Cardiac fibroblast (primary cell): ENCODE results near the gene ZNF653.
"Not testable (repeated sequence)": the region's sequence is repeated elsewhere in the genome, so short reads cannot be mapped to it uniquely, and the experiment has no call there.

Source experiments
- DNase-seq, 2 donors: peaks; one replicate each; pipeline versions ENCODE4 v3.0.0 to v3.0.0-alpha.2; 2010; ENCODE audit warnings: low read depth in 2 of 2
- H3K4me3 ChIP-seq, 2 donors: replicated peaks in 1 of 2; 1 replicate in 1 of 2; 2 replicates in 1 of 2; pipeline ENCODE4 v1.5.1; 2011; ENCODE audit warnings: low read depth in 2 of 2, low read length in 2 of 2, mild to moderate bottlenecking in 2 of 2, moderate library complexity in 1 of 2
- TF ChIP-seq, protein P1 (sequence below): IDR thresholded peaks from one replicate; pipeline ENCODE4 v1.5.1; 2011; ENCODE audit warnings: low read depth, mild to moderate bottlenecking, low read length, inconsistent platforms

Gene ZNF653

DNA sequence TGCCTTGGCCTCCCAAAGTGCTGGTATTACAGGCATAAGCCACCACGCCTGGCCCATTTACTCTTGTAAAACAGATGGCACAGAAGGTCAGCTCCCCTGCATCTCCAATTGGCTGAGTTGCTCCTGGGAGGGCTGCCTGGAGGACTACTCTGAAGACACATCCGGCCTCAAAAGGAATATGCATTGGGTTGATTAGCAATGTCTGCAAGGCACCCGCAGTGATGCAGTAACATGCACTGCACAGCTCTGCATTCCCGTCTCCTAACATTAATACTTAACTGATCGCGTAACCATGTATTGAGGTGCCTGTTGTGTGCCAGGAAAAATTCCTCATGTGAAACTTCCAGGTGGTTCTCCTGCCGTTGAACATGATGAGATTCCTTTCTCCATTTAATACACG, 29.8 kb downstream of the ZNF653 start:
- no peak overlapping the region for H3K4me3 ChIP-seq
- DNase-seq, result no peak
- TF ChIP-seq, protein P1, sequence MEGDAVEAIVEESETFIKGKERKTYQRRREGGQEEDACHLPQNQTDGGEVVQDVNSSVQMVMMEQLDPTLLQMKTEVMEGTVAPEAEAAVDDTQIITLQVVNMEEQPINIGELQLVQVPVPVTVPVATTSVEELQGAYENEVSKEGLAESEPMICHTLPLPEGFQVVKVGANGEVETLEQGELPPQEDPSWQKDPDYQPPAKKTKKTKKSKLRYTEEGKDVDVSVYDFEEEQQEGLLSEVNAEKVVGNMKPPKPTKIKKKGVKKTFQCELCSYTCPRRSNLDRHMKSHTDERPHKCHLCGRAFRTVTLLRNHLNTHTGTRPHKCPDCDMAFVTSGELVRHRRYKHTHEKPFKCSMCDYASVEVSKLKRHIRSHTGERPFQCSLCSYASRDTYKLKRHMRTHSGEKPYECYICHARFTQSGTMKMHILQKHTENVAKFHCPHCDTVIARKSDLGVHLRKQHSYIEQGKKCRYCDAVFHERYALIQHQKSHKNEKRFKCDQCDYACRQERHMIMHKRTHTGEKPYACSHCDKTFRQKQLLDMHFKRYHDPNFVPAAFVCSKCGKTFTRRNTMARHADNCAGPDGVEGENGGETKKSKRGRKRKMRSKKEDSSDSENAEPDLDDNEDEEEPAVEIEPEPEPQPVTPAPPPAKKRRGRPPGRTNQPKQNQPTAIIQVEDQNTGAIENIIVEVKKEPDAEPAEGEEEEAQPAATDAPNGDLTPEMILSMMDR, result no peak

DNA sequence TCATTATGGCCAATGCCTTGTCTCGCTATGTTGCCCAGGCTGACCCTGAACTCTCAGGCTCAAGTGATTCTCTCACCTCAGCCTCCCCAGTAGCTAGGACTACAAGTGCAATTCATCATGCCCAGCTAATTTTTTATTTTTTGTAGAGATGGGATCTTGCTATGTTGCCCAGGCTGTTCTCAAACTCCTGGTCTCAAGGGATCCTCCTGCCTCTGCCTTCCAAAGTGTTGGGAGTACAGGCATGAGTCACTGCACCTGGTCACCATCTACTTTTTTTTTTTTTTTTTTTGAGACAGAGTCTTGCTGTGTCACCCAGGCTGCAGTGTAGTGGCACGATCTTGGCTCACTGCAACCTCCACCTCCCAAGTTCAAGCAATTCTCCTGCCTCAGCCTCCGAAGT, 30.3 kb downstream of the ZNF653 start:
- DNase-seq, H3K4me3 ChIP-seq: not testable (repeated sequence)

DNA sequence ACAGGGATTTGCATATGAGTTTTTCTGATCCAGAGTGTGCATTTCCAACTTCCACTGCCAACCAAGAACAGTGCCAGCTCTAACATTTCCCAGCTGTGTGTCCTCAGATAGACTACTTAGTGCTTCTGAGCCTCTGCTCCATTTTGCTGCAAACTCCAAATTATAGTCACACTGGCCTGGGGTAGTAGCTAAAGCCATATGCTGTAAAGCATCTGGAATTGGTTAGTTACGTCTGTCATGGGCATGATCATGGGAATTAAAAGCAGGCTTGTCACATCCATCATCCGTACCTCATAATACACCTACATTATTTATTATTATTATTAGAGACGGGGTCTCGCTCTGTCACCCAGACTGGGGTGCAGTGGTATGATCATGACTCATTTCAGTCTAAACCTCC, 31.9 kb downstream of the ZNF653 start:
- no peak overlapping the region for H3K4me3 ChIP-seq
- TF ChIP-seq, protein P1, result no peak
- DNase-seq, result no peak

DNA sequence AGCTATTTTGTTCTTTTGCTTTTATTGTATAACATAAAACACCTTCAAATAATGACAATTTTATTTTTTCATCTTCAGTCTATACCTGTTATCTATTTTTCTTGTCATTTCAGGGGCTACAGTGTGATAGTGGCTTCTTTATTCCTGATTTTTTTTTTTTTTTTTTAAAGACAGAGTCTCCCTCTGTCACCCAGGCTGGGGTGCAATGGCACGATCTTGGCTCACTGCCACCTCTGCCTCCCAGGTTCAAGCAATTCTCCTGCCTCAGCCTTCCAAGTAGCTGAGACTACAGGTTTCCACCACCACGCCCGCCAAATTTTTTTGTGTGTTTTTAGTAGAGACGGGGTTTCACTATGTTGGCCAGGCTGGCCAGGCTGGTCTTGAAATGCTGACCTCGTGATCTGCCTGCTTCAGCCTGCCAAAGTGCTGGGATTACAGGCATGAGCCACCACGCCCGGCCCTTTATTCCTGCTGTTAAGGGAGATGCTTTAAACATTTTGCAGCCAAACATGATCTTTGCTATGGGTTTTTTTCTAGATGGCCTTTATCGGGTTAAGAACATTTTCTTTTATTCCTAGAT, 37.3 kb downstream of the ZNF653 start:
- DNase-seq, H3K4me3 ChIP-seq: not testable (repeated sequence)

DNA sequence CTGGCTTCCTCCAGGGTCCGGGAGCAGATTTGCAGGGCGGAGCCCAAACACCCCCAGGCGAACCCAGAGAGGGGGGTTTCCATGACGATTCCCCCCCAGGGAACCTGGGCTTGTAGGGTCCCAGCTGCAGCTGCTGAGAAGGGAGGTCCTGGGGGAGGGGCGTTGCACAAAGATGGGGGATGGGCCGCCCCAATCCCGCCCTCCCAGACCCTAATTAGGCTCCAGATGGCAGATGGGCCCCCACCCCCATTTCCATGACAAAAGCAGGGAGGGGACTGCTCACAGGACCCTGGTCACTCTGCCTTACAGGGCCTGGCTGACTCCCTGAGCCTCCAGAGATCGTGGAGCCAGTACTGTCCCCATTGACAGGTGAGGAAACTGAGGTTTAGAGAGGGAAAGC, 40.0 kb downstream of the ZNF653 start:
- TF ChIP-seq, protein P1, result no peak
- H3K4me3 ChIP-seq, result no peak overlapping the region
- no peak for DNase-seq

DNA sequence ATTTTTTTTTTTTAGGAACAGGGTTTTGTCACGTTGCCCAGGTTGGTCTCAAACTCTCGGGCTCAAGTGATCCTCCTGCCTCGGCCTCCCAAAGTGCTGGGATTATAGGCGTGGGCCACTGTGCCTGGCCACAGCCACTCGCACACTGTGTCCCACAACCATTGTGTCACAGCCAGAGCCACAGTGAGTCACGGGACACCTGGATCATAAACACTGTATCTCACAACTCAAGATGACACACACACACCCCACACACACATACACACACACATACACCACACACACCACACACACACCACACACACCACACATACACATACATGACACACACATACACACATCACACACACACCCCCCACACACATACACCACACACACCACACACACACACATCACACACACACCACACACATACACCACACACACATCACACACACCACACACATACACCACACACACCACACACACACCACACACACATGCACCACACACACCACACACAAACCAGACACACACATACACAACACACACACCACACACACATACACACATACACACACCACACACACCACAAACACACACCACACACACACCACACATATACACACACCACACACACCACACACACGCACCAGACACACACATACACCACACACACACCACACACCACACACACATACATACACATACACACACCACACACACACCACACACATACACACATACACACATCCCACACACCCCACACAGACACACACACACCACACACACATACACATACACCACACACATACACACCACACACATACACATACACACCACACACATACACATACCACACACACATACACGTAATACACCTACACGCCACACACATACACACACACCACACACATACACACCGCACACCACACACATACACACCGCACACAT, 41.0 kb downstream of the ZNF653 start:
- TF ChIP-seq, protein P1, result no peak
- DNase-seq, result no peak
- no peak overlapping the region for H3K4me3 ChIP-seq

DNA sequence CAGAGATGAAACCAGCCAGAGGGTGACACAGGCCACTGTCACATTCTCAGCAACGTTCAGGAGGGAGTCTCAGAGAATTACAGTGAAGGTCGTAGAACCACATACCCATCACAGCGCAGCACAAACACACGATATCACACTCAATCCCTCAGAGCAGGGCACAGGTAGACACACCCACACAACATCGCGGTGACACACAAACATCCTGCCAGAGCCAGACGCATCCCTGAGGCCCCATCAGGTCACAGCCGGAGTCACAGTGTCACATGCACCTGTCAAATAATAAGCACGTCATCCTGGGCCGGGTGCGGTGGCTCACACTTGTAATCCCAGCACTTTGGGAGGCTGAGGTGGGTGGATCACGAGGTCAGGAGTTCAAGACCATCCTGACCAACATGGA, 42.2 kb downstream of the ZNF653 start:
- no peak overlapping the region for H3K4me3 ChIP-seq
- TF ChIP-seq, protein P1, result no peak
- no peak for DNase-seq

DNA sequence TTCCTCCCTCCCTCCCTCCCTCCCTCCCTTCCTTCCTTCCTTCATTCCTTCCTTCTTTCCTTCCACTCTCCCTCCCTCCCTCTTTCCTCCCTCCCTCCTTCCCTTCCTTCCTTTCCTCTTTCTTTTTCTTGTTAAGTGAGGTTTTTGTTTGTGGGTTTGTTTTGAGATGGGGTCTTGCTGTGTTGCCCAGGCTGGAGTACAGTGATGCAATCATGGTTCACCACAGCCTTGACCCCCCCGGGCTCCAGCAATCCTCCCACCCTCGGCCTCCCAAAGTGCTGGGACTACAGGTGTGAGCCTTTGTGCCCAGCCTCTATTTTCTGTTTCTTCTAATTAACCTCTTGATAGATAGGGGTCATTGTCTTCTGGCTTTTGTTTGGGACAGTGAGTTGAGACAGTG, 44.2 kb downstream of the ZNF653 start:
- H3K4me3 ChIP-seq, result no peak overlapping the region
- DNase-seq, result no peak
- TF ChIP-seq, protein P1, result no peak
